GM19452 (cell line): Measurements from ENCODE around the gene CFAP57.
"Not testable (repeated sequence)": the region's sequence is repeated elsewhere in the genome, so short reads cannot be mapped to it uniquely, and the experiment has no call there.

Source experiments
- ATAC-seq: cut with Tn5 transposase; IDR thresholded peaks from one replicate; pipeline ENCODE4 v1.9.1; 2021; ENCODE audit not compliant: unreplicated experiment

CFAP57 gene

GRCh38 chr1:43172527-43172972, 420 bp downstream of the CFAP57 start:
- ATAC-seq = peak; percentile 36

GRCh38 chr1:43174873-43175272, 2.7 kb downstream of the CFAP57 start:
- ATAC-seq = no peak

- no peak for ATAC-seq
Measured at GRCh38 chr1:43177691-43178090, 5.6 kb downstream of the CFAP57 start.

GRCh38 chr1:43184388-43184787, 12.3 kb downstream of the CFAP57 start:
- ATAC-seq = no peak

- no peak for ATAC-seq
Measured at GRCh38 chr1:43184995-43185394, 12.9 kb downstream of the CFAP57 start.

GRCh38 chr1:43188106-43188505, 16.0 kb downstream of the CFAP57 start:
- ATAC-seq = no peak

- no peak for ATAC-seq
Measured at GRCh38 chr1:43194509-43194908, 22.4 kb downstream of the CFAP57 start.

- no peak for ATAC-seq
Measured at GRCh38 chr1:43197343-43198127, 25.4 kb downstream of the CFAP57 start.

- peak; percentile 70 for ATAC-seq
Measured at GRCh38 chr1:43199093-43199726, 27.1 kb downstream of the CFAP57 start.

GRCh38 chr1:43203859-43204258, 31.7 kb downstream of the CFAP57 start:
- ATAC-seq = no peak

GRCh38 chr1:43204394-43204793, 32.3 kb downstream of the CFAP57 start:
- ATAC-seq = no peak

- no peak for ATAC-seq
Measured at GRCh38 chr1:43205671-43206070, 33.5 kb downstream of the CFAP57 start.

- ATAC-seq = no peak
Measured at GRCh38 chr1:43206600-43207228, 34.6 kb downstream of the CFAP57 start.

- no peak for ATAC-seq
Measured at GRCh38 chr1:43207229-43207853, 35.2 kb downstream of the CFAP57 start.

GRCh38 chr1:43208277-43208676, 36.1 kb downstream of the CFAP57 start:
- ATAC-seq = not testable (repeated sequence)

GRCh38 chr1:43214501-43215444, 42.6 kb downstream of the CFAP57 start:
- no peak for ATAC-seq

- no peak for ATAC-seq
Measured at GRCh38 chr1:43217747-43218146, 45.6 kb downstream of the CFAP57 start.

GRCh38 chr1:43220905-43221778, 49.0 kb downstream of the CFAP57 start:
- ATAC-seq = peak; percentile 59

- no peak for ATAC-seq
Measured at GRCh38 chr1:43221797-43222196, 49.7 kb downstream of the CFAP57 start.
